ENCODE data around the gene SERPIND1. TPM values are rescaled to one million over a fixed set of nuclear protein-coding genes. Genes with fewer than 3 reads are reported as not detected.

Gene SERPIND1
- total and polyA plus RNA-seq, 10 donors = 0.03 to 0.14 (median 0.09) TPM; not detected in 6

GRCh38 chr22:20756846-20757245, 17.1 kb upstream of the SERPIND1 start:
- no peak for TF ChIP-seq POLR2AphosphoS5 (IDR thresholded peaks at IDR 0.05)
- TF ChIP-seq POLR2A (IDR thresholded peaks at IDR 0.05) = no peak
- no peak for TF ChIP-seq CTCF (IDR thresholded peaks at IDR 0.05 in 8 of 11, conservative IDR thresholded peaks at IDR 0.05 in 3 of 11)

GRCh38 chr22:20758688-20759087, 15.2 kb upstream of the SERPIND1 start:
- 95 to 100% (median 100%) methylated on average over 2 of the region's 2 CpGs for WGBS, 5 donors
- no peak overlapping the region for H3K27ac ChIP-seq
- H3K27me3 ChIP-seq (replicated peaks in 1 of 7) = no peaks in the 10 kb centered on the region
- H3K36me3 ChIP-seq = peaks cover 3 to 100% (median 47%) of the 10 kb centered on the region in 6 donors
- no peak for DNase-seq
- intact Hi-C loops (cut with DNase I; ENCODE audit: low total_unique reads) = no loop called here
- no peak overlapping the region for H3K4me3 ChIP-seq
- TF ChIP-seq POLR2AphosphoS5 (IDR thresholded peaks at IDR 0.05) (no peak), POLR2A (IDR thresholded peaks at IDR 0.05) (no peak), CTCF (IDR thresholded peaks at IDR 0.05 in 8 of 11, conservative IDR thresholded peaks at IDR 0.05 in 3 of 11) (no peak)
- no peaks in the 10 kb centered on the region for H3K4me1 ChIP-seq
- H3K9me3 ChIP-seq = no peaks in the 10 kb centered on the region

More at GRCh38 chr22:20756846-20757245, 17.1 kb upstream of the SERPIND1 start:
- intact Hi-C loops (cut with DNase I; ENCODE audit: low total_unique reads) = no loop called here
- Histone ChIP-seq H3K9me3 (no peaks in the 10 kb centered on the region), H3K27ac (no peak overlapping the region), H3K27me3 (replicated peaks in 1 of 7) (no peaks in the 10 kb centered on the region), H3K4me3 (no peak overlapping the region), H3K4me1 (no peaks in the 10 kb centered on the region), H3K36me3 (peaks cover 2 to 99% (median 43%) of the 10 kb centered on the region in 6 donors)
- no peak for DNase-seq
- WGBS, 5 donors = 89 to 100% (median 98%) methylated on average over 3 of the region's 3 CpGs

GRCh38 chr22:20760084-20760483, 13.8 kb upstream of the SERPIND1 start:
- H3K4me1 ChIP-seq = no peaks in the 10 kb centered on the region
- peaks cover 10 to 100% (median 61%) of the 10 kb centered on the region in 6 donors for H3K36me3 ChIP-seq
- 94 to 100% (median 98%) methylated on average over 2 of the region's 2 CpGs for WGBS, 5 donors
- H3K4me3 ChIP-seq = no peak overlapping the region
- no peak overlapping the region for H3K27ac ChIP-seq
- no peak for DNase-seq
- intact Hi-C loops (cut with DNase I; ENCODE audit: low total_unique reads) = no loop called here
- no peaks in the 10 kb centered on the region for H3K27me3 ChIP-seq (replicated peaks in 1 of 7)
- H3K9me3 ChIP-seq = no peaks in the 10 kb centered on the region
- TF ChIP-seq POLR2AphosphoS5 (IDR thresholded peaks at IDR 0.05) (no peak), CTCF (IDR thresholded peaks at IDR 0.05 in 8 of 11, conservative IDR thresholded peaks at IDR 0.05 in 3 of 11) (no peak), POLR2A (IDR thresholded peaks at IDR 0.05) (no peak)

GRCh38 chr22:20761536-20761935, 12.4 kb upstream of the SERPIND1 start:
- 83 to 93% (median 91%) methylated on average over 2 of the region's 2 CpGs for WGBS, 5 donors
- DNase-seq = no peak
- H3K9me3 ChIP-seq = no peaks in the 10 kb centered on the region
- H3K36me3 ChIP-seq = peaks cover 10 to 100% (median 70%) of the 10 kb centered on the region in 6 donors
- H3K4me3 ChIP-seq = no peak overlapping the region
- no peak for TF ChIP-seq POLR2AphosphoS5 (IDR thresholded peaks at IDR 0.05)
- TF ChIP-seq CTCF (IDR thresholded peaks at IDR 0.05 in 8 of 11, conservative IDR thresholded peaks at IDR 0.05 in 3 of 11) = no peak
- TF ChIP-seq POLR2A (IDR thresholded peaks at IDR 0.05) = no peak
- no peak overlapping the region for H3K27ac ChIP-seq
- intact Hi-C loops (cut with DNase I; ENCODE audit: low total_unique reads) = no loop called here
- H3K4me1 ChIP-seq = no peaks in the 10 kb centered on the region
- no peaks in the 10 kb centered on the region for H3K27me3 ChIP-seq (replicated peaks in 1 of 7)
